Left lobe of liver (tissue), 2 donors: Measurements from ENCODE around the gene TMEM163. TPM values are rescaled to one million over a fixed set of nuclear protein-coding genes. Genes with fewer than 3 reads are reported as not detected.
"Not testable (repeated sequence)": the region's sequence is repeated elsewhere in the genome, so short reads cannot be mapped to it uniquely, and the experiment has no call there.

Experiments used
- ATAC-seq: fragments of 200-7000 bp; cut with Tn5 transposase; one replicate; pipeline ENCODE4 v1.9.1; 2020; ENCODE audit warnings: mild to moderate bottlenecking, moderate library complexity
- DNase-seq: peaks from one replicate; pipeline ENCODE4 v3.0.0-alpha.2; 2020; ENCODE audit warnings: low spot score
- total RNA-seq: library from RNA; stranded (reverse); gene quantifications from one replicate; pipeline ENCODE4 v1.2.1, GENCODE V29; 2021
- donor health status: DM: no; HTN: no; CAD: no; lungs with moderate emphysema.
- donor health status: DM: no; HTN: yes; CAD: no.

The TMEM163 gene
- total RNA-seq, result 0.10 TPM

DNA sequence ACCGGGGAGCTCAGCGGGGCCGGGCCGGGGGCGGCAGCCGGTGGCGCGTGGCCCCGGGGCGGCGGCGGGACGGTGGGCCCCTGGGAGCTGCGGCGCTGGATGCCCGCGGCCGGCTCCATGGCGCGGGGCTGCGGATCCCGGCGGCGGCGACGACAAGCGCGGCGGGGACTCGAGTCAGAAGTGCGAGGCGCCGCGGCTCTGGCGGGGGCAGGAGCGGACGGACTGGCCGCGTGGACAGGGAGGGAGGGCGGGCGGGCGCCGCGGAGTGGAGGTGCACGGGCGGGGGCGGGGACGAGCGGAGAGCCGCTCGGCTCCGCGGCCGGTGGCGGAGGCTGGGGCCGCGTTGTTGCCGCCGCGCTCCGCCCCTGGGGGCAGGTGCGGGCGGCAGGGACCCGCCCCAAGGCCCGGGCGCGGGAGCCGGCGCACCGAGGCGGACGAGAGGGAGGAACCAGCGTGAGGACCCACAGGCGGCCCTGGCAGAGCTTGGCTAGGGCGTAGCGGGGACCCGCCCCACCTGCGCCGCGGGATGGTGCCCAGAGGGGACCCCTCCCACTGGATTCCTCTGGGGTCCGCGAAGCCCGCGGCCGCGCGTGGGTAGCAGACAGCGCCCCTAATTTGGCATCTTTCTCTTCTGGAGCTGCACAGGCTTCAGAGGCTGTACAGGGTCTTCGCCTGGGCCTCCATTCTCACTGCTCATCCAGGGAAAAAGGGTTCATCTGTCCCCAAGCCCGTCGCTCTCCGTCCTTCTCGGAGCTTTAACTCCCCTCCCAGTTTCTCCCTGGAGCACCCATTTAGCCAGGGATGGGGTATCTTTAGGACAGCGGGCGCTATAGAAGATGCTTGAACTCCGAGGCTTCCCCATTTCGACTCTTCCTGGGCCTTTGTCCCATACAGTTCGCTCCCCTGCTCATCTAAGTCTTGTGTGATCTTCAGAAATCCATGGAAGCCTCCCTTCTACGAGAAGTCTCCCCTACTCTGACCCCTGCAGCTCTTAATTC, at the start of gene TMEM163:
Gene TMEM163, minus strand, starts transcription at position 184 of the 998 bp plus-strand sequence.
- ATAC-seq (peak; percentile 90), DNase-seq (no peak)

GRCh38 chr2:134766583-134766982, 47.8 kb upstream of the TMEM163 start:
- DNase-seq, result no peak
- ATAC-seq, result no peak

DNA sequence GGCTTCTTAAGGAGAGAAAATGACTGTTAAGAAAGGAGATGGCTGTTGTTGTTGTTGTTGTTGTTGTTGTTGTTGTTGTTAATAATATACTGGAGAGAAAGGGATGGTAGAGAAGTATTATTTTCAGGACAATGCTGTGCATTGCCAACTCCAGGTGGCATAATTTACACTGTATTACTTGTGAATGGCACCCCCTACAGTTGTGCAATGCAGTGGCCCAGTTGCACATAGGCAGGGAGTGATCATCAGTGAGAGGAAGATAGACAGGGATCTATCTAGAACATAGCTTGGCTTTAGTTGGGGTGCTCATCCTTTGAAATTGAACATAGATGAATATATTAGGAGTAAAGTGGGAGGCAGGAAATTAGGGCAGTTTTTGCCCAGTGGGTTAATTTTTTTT, 47.2 kb upstream of the TMEM163 start:
- DNase-seq (no peak), ATAC-seq (no peak)

GRCh38 chr2:134764164-134764563, 45.4 kb upstream of the TMEM163 start:
- DNase-seq, result no peak
- ATAC-seq, result no peak

DNA sequence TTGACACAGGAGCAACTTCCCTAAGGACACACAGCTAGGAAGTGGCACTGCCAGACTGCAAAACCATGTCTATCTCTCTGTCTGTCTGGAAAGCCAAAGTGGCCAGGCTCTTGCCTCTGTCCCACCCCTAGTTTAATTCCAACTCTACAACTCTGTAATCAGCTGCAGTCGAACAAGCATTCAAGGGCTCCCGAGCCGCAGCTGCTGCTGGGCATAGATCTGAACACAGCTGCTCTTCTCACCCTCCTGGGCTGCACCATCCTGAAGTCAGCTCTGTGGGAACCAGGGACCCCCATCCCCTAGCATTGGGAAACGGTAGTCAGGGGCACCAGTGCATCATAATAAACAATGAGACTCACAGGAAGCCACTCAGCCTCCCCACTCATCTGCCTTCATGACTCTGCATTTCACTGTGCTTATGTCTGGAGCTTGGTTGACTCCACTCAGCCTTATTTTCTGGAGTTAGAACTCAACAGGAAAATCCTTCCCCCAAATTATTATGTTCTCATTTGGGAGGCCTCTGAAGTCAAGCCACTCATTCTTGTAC, 44.4 kb upstream of the TMEM163 start:
- no peak for DNase-seq
- no peak for ATAC-seq

DNA sequence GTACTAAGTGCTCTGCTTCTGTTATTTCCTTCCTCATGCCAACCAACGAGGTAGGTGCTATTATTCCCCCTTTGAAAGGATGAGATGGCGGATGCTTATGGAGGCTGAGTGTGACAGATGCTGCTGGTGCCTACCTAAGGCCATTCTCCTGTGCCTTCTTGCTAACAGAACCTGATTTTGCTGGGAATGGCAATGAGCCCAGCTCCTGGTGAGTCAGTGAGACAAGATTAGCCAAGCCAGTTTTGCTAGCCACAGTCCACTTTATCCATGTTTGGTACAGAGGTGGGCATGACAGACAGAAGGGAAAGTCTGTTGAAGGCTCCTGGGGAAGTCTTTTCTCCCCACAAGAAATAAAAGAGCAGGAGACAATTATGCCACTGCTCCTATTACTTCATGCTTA, 43.7 kb upstream of the TMEM163 start:
- no peak for DNase-seq
- no peak for ATAC-seq

GRCh38 chr2:134760385-134760784, 41.6 kb upstream of the TMEM163 start:
- no peak for DNase-seq
- ATAC-seq, result no peak

GRCh38 chr2:134758633-134759032, 39.8 kb upstream of the TMEM163 start:
- DNase-seq, result no peak
- no peak for ATAC-seq

DNA sequence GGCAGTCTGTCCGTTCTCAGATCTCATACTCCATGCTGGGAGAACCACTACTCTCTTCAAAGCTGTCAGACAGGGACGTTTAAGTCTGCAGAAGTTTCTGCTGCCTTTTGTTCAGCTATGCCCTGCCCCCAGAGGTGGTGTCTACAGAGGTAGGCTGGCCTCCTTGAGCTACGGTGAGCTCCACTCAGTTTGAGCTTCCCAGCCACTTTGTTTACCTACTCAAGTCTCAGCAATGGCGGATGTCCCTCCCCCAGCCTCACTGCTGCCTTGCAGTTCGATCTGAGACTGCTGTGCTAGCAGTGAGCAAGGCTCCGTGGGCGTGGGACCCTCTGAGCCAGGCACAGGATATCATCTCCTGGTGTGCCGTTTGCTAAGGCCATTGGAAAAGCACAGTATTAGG, 33.2 kb upstream of the TMEM163 start:
- not testable (repeated sequence) for DNase-seq, ATAC-seq

DNA sequence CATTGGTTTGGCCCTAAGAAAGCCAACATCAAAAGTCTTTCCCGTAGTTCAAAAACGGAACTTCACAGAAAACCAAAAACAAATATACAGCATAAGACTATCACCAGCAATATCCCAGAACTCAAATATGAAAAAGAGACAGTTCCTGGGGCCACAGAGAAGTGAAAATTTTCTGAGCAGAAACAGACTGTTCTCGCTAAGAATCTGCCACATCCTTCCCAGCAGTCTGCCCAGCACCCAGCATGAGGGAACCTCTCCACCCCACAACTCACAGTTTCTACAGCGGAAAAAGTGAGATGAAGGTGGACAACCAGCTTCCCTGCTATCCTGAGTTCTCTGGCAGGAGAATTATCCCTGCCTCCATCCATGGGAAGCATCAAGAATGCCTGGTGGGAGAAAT, 26.7 kb upstream of the TMEM163 start:
- DNase-seq (no peak), ATAC-seq (no peak)

DNA sequence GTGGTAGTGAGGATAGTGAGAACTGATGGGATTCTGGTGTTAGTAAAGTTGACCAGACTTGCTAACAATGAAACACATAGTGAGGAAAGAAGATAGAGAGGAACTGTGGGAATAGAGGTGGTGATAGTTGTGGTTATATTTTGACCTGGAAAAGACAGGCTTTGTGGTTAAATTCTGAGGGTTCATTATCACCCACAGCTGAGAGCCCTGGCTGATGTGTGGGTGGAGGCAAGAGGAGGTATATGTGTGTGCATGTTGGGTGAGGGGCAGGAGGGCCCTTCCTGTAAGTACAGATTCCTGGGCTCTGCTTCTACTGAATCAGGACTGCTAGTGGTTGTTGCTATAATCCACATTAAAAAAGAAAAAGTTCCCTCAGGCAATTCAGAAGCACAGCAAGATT, 26.2 kb upstream of the TMEM163 start:
- ATAC-seq, result no peak

DNA sequence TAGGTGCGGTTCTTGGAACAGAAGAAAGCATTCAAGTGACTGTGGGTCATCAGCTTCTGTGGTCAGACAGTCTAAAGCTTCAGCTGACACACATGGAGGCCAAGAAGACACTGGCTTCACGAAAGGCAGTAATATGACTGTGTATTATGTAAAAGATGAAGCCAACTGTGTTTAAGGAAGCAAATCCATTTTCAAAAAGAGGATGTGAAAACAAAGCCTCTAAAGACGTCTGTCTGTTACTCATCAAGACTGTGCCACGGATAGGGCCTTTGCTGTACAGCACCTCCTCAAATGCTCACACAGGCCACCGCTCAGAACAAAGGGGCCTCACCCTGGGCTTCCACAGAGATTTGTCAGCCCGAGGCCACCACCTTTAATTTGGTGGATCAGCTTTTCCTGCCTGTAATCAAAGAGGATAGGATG, 21.1 kb upstream of the TMEM163 start:
- DNase-seq (no peak), ATAC-seq (no peak)

More for the DNA sequence above, 26.2 kb upstream of the TMEM163 start:
- DNase-seq, result no peak

- ATAC-seq, result no peak
Measured at GRCh38 chr2:134739236-134739878, 20.6 kb upstream of the TMEM163 start.

DNA sequence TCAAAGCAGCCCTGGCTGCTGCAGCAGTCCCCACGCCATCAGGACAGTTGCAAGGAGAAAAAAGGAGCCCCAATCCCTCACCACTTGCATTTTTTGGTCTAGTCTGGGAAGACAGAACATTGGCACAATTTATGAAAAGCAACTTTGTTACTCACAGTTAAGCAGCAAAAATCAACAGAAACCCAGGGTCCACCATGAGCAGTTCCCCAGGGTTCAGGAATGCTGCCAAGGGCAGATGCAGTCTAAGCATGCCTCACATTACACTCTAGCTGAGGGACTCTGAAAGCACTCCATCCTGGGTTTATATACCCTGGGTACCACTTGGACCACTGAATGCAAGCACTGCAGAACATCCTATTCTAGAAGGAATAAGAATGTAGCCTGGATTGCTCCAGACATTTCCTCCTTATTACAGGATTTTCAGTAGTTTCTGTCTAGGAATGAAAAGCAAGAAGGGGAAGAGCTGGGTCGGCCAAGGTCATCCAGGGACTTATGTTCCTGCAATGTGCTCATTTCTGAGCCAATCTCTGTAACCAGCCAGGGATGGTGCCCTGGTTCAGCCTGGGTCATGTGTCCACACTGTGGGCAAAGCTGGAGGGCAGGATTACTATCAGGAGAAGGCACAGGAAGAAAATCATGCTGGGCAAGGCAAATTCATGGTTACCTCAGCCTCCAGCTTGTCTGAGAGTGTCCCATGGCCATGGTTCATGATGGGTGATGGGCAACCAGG, 19.5 kb upstream of the TMEM163 start:
- ATAC-seq (no peak), DNase-seq (no peak)

More at GRCh38 chr2:134739236-134739878, 20.6 kb upstream of the TMEM163 start:
- no peak for DNase-seq

DNA sequence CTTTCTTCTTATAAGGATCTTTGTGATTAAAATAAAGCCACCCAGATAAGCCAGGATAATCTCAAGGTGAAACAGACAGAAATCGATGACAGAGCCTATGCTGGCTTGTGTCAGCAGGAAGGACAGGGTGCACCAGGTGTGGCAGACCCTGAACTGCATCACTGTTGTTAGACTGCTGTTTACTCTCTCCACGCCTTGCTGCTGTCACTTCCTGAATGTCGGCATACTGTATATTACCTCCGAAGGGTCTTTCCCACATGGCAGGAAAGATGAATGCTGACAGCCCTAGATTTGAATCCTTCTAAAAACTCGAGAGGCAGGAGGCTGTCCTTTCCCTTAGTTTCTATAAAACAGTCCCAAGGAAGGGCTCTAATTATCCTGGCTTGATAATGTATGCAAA, 18.9 kb upstream of the TMEM163 start:
- DNase-seq (no peak), ATAC-seq (no peak)

DNA sequence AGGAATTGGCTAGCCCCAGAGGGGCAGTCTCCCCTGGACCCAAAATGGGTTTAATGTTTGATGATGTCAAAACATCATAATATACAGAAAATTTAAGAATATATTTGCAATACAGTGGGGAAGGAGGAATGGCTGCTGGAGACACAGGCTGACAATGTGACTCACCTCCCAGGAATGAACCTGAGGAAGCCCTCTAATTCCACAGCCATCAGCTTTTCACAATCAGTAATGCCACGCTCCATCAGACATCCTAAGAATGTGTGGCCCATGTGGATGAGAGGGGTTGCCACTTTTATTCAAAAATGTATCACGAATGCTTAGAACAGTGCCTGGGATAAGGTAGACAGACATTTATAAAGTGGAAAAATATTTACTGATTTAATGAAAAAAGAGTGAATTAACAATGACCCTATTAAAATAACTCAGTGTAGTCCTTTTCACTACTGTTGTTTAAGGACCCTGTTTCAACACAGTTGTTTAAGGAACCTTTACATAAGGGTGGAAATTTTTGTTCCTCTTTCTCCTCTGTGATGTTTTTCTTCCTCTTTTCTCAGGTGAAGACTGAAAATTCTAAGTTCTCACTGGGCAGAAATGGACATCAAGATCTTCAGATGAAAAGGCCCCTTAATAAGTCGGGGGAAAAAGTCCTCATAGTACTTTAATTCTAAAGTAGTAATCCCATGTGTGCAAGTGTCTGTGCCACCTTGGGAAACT, 17.5 kb upstream of the TMEM163 start:
- ATAC-seq (no peak), DNase-seq (no peak)

- DNase-seq (no peak), ATAC-seq (no peak)
Measured at GRCh38 chr2:134728163-134728562, 9.4 kb upstream of the TMEM163 start.

- DNase-seq (no peak), ATAC-seq (no peak)
Measured at GRCh38 chr2:134727385-134727784, 8.6 kb upstream of the TMEM163 start.

DNA sequence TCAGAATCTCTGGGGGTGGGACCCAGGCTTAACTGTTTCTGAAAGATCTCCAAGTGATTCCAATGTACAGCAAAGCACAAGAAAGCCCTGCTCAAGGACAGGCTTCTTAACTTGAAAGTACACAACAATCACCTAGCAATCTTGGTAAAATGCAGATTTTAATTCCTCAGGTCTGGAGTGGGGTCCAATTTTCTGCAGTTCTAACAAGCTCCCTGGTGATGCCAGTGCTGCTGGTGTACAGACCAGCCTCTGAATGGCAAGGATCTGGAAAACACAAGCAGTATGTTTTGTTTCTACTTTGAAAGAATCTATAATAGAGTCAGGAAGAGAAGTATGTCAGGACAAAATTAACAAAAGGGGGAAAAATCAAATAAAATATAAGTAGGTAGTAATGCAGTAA, 7.8 kb upstream of the TMEM163 start:
- DNase-seq, result no peak
- no peak for ATAC-seq

DNA sequence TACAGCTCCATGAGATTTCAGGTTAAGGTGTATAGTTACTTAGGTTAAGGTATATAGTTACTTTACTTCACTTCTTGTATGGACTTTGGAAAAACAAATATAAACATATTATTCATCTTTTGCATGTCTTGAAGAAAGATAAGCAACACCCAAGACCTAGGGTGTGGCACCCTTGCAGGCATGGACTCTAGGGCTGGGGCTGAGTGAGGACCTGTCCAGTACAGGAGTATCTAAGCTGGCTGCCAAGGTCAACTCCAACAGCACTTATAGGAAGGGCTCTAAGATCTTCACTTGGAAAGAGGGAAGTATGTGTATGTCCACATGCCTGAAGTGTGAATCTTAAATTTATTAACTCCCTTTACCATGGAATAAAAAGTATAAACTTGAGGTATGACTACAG, 7.1 kb upstream of the TMEM163 start:
- DNase-seq (no peak), ATAC-seq (no peak)
